ENCODE measurements around the gene LPO.

DNA sequence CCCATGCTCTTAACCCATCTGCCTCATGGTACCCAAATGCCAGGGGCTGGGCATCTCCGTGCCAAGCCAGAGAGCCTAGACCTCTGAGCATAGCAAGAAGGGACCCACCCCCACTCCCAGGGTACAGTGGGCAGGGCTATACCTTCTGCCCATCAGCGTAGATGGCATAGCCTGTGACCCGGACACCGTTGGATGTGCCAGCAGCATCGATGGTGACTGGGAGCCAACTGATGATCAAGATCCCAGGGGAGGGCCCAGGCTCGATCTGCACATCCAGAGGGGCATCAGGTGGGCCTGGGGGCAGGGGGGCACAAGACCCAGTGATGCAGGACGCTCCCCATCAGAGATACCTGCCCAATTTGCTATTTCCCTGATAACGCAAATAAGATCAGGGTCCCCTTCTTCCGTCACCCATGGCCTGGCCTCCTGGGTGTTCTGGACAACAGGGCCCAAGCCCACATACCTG, 73.1 kb downstream of the LPO start:
- TF ChIP-seq EZH2 (IDR thresholded peaks at IDR 0.05; ENCODE audit: low read length, unreplicated experiment), result no peak
- TF ChIP-seq, protein P1, sequence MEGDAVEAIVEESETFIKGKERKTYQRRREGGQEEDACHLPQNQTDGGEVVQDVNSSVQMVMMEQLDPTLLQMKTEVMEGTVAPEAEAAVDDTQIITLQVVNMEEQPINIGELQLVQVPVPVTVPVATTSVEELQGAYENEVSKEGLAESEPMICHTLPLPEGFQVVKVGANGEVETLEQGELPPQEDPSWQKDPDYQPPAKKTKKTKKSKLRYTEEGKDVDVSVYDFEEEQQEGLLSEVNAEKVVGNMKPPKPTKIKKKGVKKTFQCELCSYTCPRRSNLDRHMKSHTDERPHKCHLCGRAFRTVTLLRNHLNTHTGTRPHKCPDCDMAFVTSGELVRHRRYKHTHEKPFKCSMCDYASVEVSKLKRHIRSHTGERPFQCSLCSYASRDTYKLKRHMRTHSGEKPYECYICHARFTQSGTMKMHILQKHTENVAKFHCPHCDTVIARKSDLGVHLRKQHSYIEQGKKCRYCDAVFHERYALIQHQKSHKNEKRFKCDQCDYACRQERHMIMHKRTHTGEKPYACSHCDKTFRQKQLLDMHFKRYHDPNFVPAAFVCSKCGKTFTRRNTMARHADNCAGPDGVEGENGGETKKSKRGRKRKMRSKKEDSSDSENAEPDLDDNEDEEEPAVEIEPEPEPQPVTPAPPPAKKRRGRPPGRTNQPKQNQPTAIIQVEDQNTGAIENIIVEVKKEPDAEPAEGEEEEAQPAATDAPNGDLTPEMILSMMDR (conservative IDR thresholded peaks at IDR 0.05; ENCODE audit: low read depth, low read length), result no peak
- TF ChIP-seq EZH2phosphoT487 (IDR thresholded peaks at IDR 0.05; ENCODE audit: borderline replicate concordance, low read length), result no peak

All from PC-3 (cell line).